ENCODE data around the gene MACROD2.

MACROD2 gene

DNA sequence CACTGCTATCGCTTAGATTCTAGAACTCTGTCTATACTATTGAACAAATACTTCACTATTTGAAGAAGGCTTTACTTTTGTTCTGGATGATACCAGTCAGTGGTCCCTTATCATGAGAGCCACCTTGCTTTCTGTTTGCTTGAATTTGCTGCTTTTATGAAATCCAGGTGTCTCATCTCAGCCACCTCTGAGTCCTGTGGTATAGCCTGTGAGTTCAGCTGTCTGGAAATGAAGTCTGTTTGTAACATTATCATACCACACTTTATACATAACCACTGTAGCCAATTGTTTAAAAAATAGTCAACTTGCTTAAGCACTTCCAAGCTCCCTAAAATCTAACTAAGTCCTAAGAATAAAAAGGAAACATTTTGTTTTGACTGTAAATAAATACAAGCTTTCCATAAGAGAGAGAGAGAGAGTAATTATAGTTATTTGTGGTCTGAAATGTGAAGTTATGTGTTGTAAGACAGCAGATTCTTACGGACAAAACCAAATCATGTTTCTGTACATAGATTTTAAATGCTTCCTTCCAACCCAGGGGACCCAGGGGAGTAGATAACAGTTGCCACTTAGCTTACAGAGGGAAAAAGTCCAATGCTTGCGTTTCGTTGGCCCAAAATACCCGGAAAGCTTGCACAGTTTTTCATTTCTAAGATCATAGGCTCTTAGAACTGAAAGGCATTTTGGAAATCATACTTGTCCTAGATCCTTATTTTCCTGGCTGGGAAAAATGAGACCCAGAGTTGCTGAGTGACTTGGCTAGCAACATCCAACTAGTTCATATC, 1449.9 kb downstream of the MACROD2 start:
- no peak overlapping the region for H3K4me3 ChIP-seq (replicated peaks; ENCODE audit: low read depth, low read length)
- DNase-seq (ENCODE audit: extremely low read depth, low read depth): no peak
- TF ChIP-seq, protein P1, sequence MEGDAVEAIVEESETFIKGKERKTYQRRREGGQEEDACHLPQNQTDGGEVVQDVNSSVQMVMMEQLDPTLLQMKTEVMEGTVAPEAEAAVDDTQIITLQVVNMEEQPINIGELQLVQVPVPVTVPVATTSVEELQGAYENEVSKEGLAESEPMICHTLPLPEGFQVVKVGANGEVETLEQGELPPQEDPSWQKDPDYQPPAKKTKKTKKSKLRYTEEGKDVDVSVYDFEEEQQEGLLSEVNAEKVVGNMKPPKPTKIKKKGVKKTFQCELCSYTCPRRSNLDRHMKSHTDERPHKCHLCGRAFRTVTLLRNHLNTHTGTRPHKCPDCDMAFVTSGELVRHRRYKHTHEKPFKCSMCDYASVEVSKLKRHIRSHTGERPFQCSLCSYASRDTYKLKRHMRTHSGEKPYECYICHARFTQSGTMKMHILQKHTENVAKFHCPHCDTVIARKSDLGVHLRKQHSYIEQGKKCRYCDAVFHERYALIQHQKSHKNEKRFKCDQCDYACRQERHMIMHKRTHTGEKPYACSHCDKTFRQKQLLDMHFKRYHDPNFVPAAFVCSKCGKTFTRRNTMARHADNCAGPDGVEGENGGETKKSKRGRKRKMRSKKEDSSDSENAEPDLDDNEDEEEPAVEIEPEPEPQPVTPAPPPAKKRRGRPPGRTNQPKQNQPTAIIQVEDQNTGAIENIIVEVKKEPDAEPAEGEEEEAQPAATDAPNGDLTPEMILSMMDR (IDR thresholded peaks at IDR 0.05; ENCODE audit: low read depth, low read length, missing control alignments): no peak

DNA sequence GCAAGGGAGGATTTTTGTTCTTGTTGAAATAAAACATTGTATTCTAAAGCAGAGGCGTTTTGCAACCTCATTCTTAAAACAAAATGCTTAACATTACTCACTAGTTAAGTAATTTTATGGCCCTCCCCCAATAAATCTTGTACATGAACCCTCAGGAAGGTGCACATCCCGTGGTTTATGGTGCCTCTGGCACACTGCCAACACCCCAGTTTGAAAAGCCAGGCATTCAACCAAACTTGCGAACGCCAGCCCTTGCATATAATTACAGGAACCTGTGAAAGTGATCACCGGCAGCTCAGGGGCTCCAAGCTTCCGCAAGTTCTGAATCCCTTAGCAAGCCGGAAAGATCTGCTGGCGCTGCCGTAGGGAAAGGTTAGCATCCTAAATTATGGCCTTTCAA, 1451.1 kb downstream of the MACROD2 start:
- no peak overlapping the region for H3K4me3 ChIP-seq (replicated peaks; ENCODE audit: low read depth, low read length)

DNA sequence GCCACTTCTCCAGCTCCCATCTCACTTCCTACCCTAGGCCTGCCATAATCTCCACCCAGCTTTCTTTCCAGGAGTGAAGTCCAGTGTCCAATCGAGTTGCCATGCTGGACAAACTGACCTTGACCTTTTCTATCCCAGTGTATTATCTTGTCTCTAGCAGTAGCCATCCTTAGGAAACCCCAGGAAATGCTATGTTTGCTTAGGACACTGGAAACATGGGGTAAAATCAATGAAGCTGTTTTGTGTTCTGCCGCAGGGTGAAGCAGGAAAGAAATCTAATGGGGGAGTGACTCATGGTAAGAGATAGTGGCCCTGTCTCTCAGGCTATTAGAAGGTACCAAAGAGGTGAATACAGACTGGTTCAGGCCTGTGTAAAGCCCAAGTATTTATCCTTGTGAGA, 1452.2 kb downstream of the MACROD2 start:
- no peak overlapping the region for H3K4me3 ChIP-seq (replicated peaks; ENCODE audit: low read depth, low read length)
- DNase-seq (ENCODE audit: extremely low read depth, low read depth): no peak
- TF ChIP-seq, protein P1 (IDR thresholded peaks at IDR 0.05; ENCODE audit: low read depth, low read length, missing control alignments): no peak

More for the DNA sequence above, 1451.1 kb downstream of the MACROD2 start:
- TF ChIP-seq, protein P1 (IDR thresholded peaks at IDR 0.05; ENCODE audit: low read depth, low read length, missing control alignments): no peak
- DNase-seq (ENCODE audit: extremely low read depth, low read depth): no peak

- no peak overlapping the region for H3K4me3 ChIP-seq (replicated peaks; ENCODE audit: low read depth, low read length)
- TF ChIP-seq, protein P1 (IDR thresholded peaks at IDR 0.05; ENCODE audit: low read depth, low read length, missing control alignments): no peak
- no peak for DNase-seq (ENCODE audit: extremely low read depth, low read depth)
Observed at GRCh38 chr20:15449061-15449460, 1453.7 kb downstream of the MACROD2 start.

- H3K4me3 ChIP-seq (replicated peaks; ENCODE audit: low read depth, low read length): no peak overlapping the region
- TF ChIP-seq, protein P1 (IDR thresholded peaks at IDR 0.05; ENCODE audit: low read depth, low read length, missing control alignments): no peak
- DNase-seq (ENCODE audit: extremely low read depth, low read depth): no peak
Observed at GRCh38 chr20:15451241-15451640, 1455.9 kb downstream of the MACROD2 start.

GRCh38 chr20:15455279-15455678, 1460.0 kb downstream of the MACROD2 start:
- TF ChIP-seq, protein P1 (IDR thresholded peaks at IDR 0.05; ENCODE audit: low read depth, low read length, missing control alignments): no peak
- no peak overlapping the region for H3K4me3 ChIP-seq (replicated peaks; ENCODE audit: low read depth, low read length)
- DNase-seq (ENCODE audit: extremely low read depth, low read depth): no peak

Measured in HFF-Myc (cell line).